Skeletal muscle tissue (tissue), 4 donors: ENCODE measurements around the gene FXYD6. TPM values are rescaled to one million over a fixed set of nuclear protein-coding genes. Genes with fewer than 3 reads are reported as not detected.

ENCODE experiments used
- H3K27ac ChIP-seq: one replicate; pipeline ENCODE4 v1.7.0; 2013; ENCODE audit warnings: mild to moderate bottlenecking, low read depth, low read length, inconsistent platforms
- H3K27me3 ChIP-seq, 3 donors: one replicate each; pipeline ENCODE4 v1.7.0; 2013; ENCODE audit warnings: low read length in 3 of 3; ENCODE audit not compliant: control insufficient read depth in 3 of 3, insufficient read depth in 3 of 3
- H3K36me3 ChIP-seq, 3 donors: one replicate each; pipeline ENCODE4 v1.7.0; 2013; ENCODE audit warnings: low read length in 3 of 3; ENCODE audit not compliant: control insufficient read depth in 3 of 3, insufficient read depth in 3 of 3
- H3K4me1 ChIP-seq, 3 donors: one replicate each; pipeline ENCODE4 v1.7.0; 2013; ENCODE audit warnings: low read length in 3 of 3, mild to moderate bottlenecking in 3 of 3; ENCODE audit not compliant: control insufficient read depth in 3 of 3, insufficient read depth in 3 of 3
- H3K4me3 ChIP-seq, 3 donors: one replicate each; pipeline ENCODE4 v1.7.0; 2013; ENCODE audit warnings: low read length in 3 of 3
- H3K9ac ChIP-seq, 3 donors: one replicate each; pipeline ENCODE4 v1.7.0; 2013; ENCODE audit warnings: low read length in 3 of 3, mild to moderate bottlenecking in 3 of 3, moderate library complexity in 2 of 3, low read depth in 1 of 3
- H3K9me3 ChIP-seq, 3 donors: one replicate each; pipeline ENCODE4 v1.7.0; 2013; ENCODE audit warnings: low read length in 3 of 3; ENCODE audit not compliant: control insufficient read depth in 3 of 3
- total RNA-seq: library from RNA; depleted of rRNA; stranded (reverse); fragments of >200 nt; gene quantifications from one replicate; pipeline ENCODE4 v1.2.3, GENCODE V29; 2014
- donor health status: Osteomylitis.

Gene FXYD6
- total RNA-seq, 1 donor from 2014 or later: 23.5 TPM

GRCh38 chr11:117878314-117878938 lies 2.0 kb upstream of the FXYD6 start:
- Histone ChIP-seq H3K9me3 (no peaks in the 10 kb centered on the region), H3K4me1 (peaks cover 25 to 32% (median 29%) of the 10 kb centered on the region in 3 donors), H3K36me3 (no peaks in the 10 kb centered on the region), H3K9ac (no peak overlapping the region), H3K27ac (no peak overlapping the region), H3K27me3 (peaks cover 31 to 69% (median 35%) of the 10 kb centered on the region in 3 donors), H3K4me3 (no peak overlapping the region)

DNA sequence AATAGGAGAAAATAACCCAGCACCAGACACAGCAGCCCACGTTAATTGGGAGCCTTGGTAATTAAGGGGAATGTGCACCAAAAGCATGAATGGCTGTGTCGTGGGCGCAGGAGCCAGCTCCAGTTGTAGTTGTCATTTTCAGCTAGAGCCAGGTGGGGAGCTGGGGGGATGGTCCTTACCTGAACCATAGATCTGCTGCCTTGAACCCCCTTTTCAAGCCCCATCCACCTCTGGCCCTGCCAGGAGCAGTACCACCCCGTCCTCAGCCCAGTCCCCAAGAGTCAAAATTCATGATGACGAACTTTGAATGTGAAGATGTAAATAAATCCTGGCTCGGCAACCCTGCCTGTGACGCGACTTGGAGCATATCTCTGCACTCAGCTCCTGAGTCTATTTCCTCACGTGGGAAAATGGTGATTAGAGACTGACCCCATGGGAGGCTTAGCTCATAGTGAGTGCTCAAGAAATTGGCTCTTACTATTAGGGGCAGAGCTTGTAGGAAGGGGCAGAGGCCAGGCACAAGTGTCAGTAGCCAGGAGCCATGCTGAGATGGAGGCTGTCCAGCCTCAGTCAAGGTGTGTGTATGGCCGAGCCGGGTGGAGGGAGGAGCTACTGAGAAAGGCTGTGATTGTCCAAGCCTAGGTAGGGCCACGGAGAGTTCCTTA lies 794 bp upstream of the FXYD6 start:
- H3K27ac ChIP-seq: peak overlapping the region; percentile 47
- H3K4me3 ChIP-seq: peak overlapping the region; percentile 42 to 70 (median 63)
- peak overlapping the region; percentile 3 to 68 (median 38) for H3K9ac ChIP-seq
- no peaks in the 10 kb centered on the region for H3K36me3 ChIP-seq
- H3K4me1 ChIP-seq: peaks cover 30 to 39% (median 35%) of the 10 kb centered on the region in 3 donors
- no peaks in the 10 kb centered on the region for H3K9me3 ChIP-seq
- H3K27me3 ChIP-seq: peaks cover 31 to 74% (median 39%) of the 10 kb centered on the region in 3 donors

- peaks cover 34 to 42% (median 35%) of the 10 kb centered on the region in 3 donors for H3K4me1 ChIP-seq
- peak overlapping the region; percentile 25 to 74 (median 62) for H3K9ac ChIP-seq
Observed at GRCh38 chr11:117876059-117876340, 458 bp downstream of the FXYD6 start.

DNA sequence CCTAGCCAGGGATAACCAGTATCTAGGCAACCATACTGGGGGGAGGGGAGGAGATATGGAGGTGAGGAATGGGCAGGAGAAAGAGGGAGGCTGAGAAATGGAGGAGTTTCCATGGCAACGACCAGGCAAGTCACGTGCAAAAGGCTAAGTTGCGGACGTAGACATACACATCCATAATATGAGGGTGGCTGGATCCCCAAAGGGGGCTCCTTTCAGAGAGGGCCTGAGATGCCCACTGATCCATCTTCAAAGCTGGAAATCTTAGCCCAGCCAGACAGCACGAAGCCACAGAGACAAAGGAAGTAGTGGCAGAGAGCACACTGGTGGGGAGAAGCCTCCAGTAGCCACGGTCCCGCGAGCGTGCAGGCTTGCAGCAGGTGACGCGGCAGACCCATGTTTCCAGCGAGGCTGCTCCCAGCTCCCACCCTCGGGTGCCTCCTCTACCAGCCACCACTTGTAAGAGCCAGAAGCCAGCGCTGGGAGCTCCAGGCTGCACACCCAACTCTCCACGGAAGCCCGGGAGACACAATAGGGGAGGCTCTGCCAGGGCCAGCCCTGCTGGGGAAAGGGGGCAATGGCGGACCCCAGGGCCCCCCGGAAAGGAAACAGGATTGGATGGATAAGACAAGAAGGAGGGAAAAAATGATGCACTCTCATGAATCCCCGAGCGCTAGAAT lies 938 bp downstream of the FXYD6 start:
- H3K9me3 ChIP-seq: no peaks in the 10 kb centered on the region
- H3K27me3 ChIP-seq: peaks cover 33 to 76% (median 42%) of the 10 kb centered on the region in 3 donors
- H3K36me3 ChIP-seq: no peaks in the 10 kb centered on the region
- H3K4me1 ChIP-seq: peaks cover 34 to 43% (median 35%) of the 10 kb centered on the region in 3 donors
- peak overlapping the region; percentile 62 to 72 (median 72) for H3K4me3 ChIP-seq
- H3K27ac ChIP-seq: no peak overlapping the region
- H3K9ac ChIP-seq: peak overlapping the region in 2 of 3 donors; percentile 62 to 74

More at GRCh38 chr11:117876059-117876340, 458 bp downstream of the FXYD6 start:
- Histone ChIP-seq H3K36me3 (no peaks in the 10 kb centered on the region), H3K9me3 (no peaks in the 10 kb centered on the region), H3K27me3 (peaks cover 34 to 75% (median 42%) of the 10 kb centered on the region in 3 donors), H3K4me3 (peak overlapping the region; percentile 62 to 72 (median 72)), H3K27ac (no peak overlapping the region)

DNA sequence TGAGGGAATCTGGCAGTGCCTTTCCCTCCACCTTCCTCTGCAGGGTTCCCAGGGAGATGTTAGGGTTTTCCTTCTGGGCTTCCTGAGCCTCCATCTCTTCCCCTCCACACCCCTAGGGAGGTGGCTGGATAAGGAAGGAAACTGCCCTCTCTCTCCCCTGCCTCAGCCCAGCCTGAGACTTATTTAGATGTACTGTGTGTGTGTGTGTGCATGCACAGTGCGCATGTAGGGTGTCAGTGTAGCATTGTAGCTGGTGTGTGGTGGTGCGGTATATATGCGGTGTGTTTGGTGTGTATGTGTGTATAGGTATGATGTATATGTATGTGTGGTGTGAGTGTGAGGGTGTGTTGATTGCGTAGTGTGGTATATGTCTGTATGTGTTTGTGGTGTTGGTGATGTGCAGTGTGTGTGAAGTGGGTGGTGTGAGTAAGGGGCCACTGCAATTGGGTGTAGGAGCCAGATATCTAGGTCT lies 1.5 kb downstream of the FXYD6 start:
- H3K27me3 ChIP-seq: peaks cover 30 to 72% (median 42%) of the 10 kb centered on the region in 3 donors
- H3K9me3 ChIP-seq: no peaks in the 10 kb centered on the region
- no peaks in the 10 kb centered on the region for H3K36me3 ChIP-seq
- no peak overlapping the region for H3K9ac ChIP-seq
- H3K4me3 ChIP-seq: peak overlapping the region in 2 of 3 donors; percentile 72
- peaks cover 35 to 49% (median 39%) of the 10 kb centered on the region in 3 donors for H3K4me1 ChIP-seq
- no peak overlapping the region for H3K27ac ChIP-seq

DNA sequence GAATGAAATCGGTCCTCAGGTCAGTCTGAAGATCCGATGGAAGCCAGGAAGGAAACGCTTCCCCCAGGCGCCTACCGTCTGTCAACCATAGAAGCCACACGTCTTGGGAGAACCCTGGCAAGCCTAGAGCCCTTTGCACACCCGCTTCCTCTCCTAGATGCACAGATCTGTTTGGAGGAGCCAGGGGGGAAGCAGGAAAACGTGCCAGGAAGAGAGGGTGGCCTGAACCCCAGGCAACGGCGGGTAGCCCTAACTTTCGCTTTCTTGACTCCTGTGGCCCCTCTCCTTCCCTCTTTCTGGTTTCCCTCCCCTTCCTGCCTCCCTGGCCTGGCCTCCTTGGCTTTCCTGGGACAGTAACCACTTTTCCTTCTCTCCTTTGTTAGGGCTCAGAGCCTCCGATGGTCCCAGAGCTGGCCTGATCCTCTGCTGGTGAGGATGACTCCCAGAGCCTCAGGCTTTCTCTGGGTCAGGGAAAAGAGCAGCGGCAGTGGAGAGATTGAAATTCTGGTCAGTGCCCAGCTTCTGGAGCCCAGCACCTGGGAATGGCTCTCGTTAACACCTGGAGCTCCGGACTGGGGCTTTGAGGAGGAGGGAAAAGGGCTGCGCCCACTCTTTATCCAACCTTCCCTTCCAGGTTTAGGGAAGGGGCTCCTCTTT lies 2.1 kb downstream of the FXYD6 start:
- peak overlapping the region in 2 of 3 donors; percentile 59 to 72 for H3K4me3 ChIP-seq
- no peak overlapping the region for H3K27ac ChIP-seq
- H3K36me3 ChIP-seq: no peaks in the 10 kb centered on the region
- H3K4me1 ChIP-seq: peaks cover 35 to 52% (median 41%) of the 10 kb centered on the region in 3 donors
- peaks cover 30 to 67% (median 42%) of the 10 kb centered on the region in 3 donors for H3K27me3 ChIP-seq
- H3K9ac ChIP-seq: peak overlapping the region in 1 of 3 donors; percentile 8
- no peaks in the 10 kb centered on the region for H3K9me3 ChIP-seq

DNA sequence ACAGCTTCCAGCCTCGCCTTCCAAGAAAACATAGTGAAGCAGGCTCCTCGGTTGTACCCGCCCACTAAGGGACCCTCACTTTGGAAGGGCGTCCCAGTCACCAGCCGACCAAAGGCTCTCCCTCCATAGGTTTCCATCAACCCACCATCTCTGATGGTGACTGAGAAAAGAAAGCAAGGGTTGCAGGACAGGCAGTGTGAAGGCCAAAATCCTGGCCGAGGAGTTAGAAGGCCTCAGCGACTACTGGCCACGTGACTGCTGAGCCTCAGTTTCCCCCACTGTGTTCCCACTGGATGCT lies 2.7 kb downstream of the FXYD6 start:
- Histone ChIP-seq H3K4me3 (no peak overlapping the region), H3K27ac (no peak overlapping the region), H3K9ac (peak overlapping the region in 1 of 3 donors; percentile 8)

DNA sequence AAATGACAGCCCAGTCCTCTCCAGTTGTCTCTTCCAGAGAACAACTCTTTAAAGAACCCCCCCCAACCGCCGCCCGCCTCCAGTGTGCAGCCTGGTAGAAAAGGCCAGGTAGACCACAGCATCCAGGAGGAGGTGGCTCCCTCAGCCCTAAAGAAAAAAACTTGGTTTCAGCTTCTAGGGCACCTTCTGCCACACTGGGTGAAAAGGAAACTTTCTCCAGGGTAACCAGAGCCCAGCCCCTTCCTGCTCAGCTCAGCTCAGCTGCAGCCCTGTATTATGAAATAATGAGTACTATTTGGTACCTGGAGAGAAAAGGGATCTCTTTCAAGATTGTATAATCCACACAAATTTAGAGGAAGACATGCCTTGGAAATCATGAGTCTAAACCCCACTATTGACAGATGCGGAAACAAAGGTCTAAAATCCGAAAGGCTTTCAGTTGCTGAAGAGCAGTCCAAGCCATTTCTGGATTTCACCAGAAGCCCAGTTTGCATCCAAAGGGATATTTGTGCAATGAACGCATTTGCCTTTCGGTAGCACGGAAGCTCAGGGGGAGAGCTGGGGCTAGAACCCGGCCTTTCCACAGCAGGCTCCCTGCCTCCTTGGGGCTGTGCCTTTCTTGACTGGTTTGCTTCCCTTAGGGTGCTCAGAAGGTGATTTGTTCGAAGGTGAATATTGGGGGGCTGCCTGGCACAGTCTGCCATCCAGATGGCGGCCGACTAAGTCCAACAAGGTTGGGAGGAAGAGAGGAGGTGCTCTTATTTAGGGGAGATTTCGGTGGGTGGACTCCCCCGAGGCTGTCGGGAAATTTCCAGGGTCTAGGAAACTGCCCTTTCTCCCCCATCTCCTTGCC lies 3.3 kb downstream of the FXYD6 start:
- no peak overlapping the region for H3K27ac ChIP-seq
- no peak overlapping the region for H3K9ac ChIP-seq
- no peaks in the 10 kb centered on the region for H3K9me3 ChIP-seq
- peaks cover 30 to 59% (median 45%) of the 10 kb centered on the region in 3 donors for H3K27me3 ChIP-seq
- no peaks in the 10 kb centered on the region for H3K36me3 ChIP-seq
- peaks cover 35 to 55% (median 41%) of the 10 kb centered on the region in 3 donors for H3K4me1 ChIP-seq
- no peak overlapping the region for H3K4me3 ChIP-seq

More for the DNA sequence above, 2.7 kb downstream of the FXYD6 start:
- no peaks in the 10 kb centered on the region for H3K36me3 ChIP-seq
- H3K4me1 ChIP-seq: peaks cover 35 to 55% (median 41%) of the 10 kb centered on the region in 3 donors
- H3K9me3 ChIP-seq: no peaks in the 10 kb centered on the region
- H3K27me3 ChIP-seq: peaks cover 30 to 61% (median 42%) of the 10 kb centered on the region in 3 donors

GRCh38 chr11:117872420-117872961 lies 4.0 kb downstream of the FXYD6 start:
- H3K9me3 ChIP-seq: no peaks in the 10 kb centered on the region
- no peak overlapping the region for H3K4me3 ChIP-seq
- peaks cover 34 to 53% (median 40%) of the 10 kb centered on the region in 3 donors for H3K4me1 ChIP-seq
- no peaks in the 10 kb centered on the region for H3K36me3 ChIP-seq
- H3K9ac ChIP-seq: no peak overlapping the region
- peaks cover 30 to 53% (median 42%) of the 10 kb centered on the region in 3 donors for H3K27me3 ChIP-seq
- H3K27ac ChIP-seq: no peak overlapping the region
